Tibial nerve (tissue), 3 donors: Measurements from ENCODE around the gene DCAF10.

ENCODE experiments used
- CTCF ChIP-seq, 5 experiments: fragments of 200-600 bp in 3 of 5; fragments of 450-650 bp in 2 of 5; sonication (generic) in 3 of 5; IDR thresholded peaks; one replicate each; pipeline ENCODE4 v1.5.1; 2016 to 2019; ENCODE audit warnings: antibody characterized with exemption in 5 of 5, mild to moderate bottlenecking in 3 of 5, moderate library complexity in 2 of 5
- POLR2A ChIP-seq, 2 donors: fragments of 450-650 bp; IDR thresholded peaks; one replicate each; pipeline ENCODE4 v1.6.1; 2017; ENCODE audit warnings: antibody characterized with exemption in 2 of 2, mild to moderate bottlenecking in 2 of 2, moderate library complexity in 2 of 2

GRCh38 chr9:37801287-37801850, 772 bp downstream of the DCAF10 start:
- TF ChIP-seq CTCF (IDR thresholded peaks at IDR 0.05), result no peak
- TF ChIP-seq POLR2A (IDR thresholded peaks at IDR 0.05), result no peak
